ENCODE results near the gene OR1F1.

The OR1F1 gene

GRCh38 chr16:3241761-3242160 is 53.8 kb downstream of the OR1F1 start:
- no peak for FAIRE-seq
- DNase-seq (ENCODE audit: insufficient read length, low spot score): no peak
- TF ChIP-seq TAF1 (IDR thresholded peaks at IDR 0.05; ENCODE audit: low read depth, low read length) (no peak), POLR2AphosphoS5 (IDR thresholded peaks at IDR 0.05; ENCODE audit: low read depth, low read length) (no peak)

GRCh38 chr16:3242709-3243108 is 54.7 kb downstream of the OR1F1 start:
- FAIRE-seq (no peak), DNase-seq (ENCODE audit: insufficient read length, low spot score) (no peak)
- TF ChIP-seq PAX5 (IDR thresholded peaks at IDR 0.05; ENCODE audit: insufficient read depth, low read length, severe bottlenecking) (no peak), POLR2A (IDR thresholded peaks at IDR 0.05; ENCODE audit: low read depth, low read length) (no peak), POU2F2 (IDR thresholded peaks at IDR 0.05; ENCODE audit: low read depth, low read length) (no peak), TAF1 (IDR thresholded peaks at IDR 0.05; ENCODE audit: low read depth, low read length) (no peak), SPI1 (IDR thresholded peaks at IDR 0.05; ENCODE audit: low read depth, low read length) (no peak), POLR2AphosphoS5 (IDR thresholded peaks at IDR 0.05; ENCODE audit: low read depth, low read length) (no peak)

DNA sequence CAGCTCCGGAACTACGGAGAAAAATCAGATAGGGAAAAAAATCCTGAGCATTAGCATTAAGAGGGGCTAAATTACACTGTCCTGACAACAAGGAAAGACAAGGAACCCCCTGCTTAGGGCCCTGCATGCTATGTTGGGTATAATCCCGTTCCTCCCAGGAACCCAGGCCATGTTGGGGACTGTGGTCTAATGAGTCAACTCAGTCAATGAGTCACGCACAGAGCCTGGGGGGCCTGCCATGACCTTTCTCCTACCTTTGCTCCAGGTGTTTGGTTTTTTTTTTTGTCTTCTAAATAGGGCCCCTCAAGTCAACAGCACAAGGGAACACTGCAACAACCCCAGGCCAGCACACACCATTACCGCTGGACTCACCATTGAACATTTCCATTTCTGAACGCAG is 55.9 kb downstream of the OR1F1 start:
- DNase-seq (ENCODE audit: insufficient read length, low spot score): no peak
- no peak for FAIRE-seq
- no peak for TF ChIP-seq POLR2A (IDR thresholded peaks at IDR 0.05; ENCODE audit: low read depth, low read length)
- TF ChIP-seq PAX5 (IDR thresholded peaks at IDR 0.05; ENCODE audit: insufficient read depth, low read length, severe bottlenecking): no peak
- no peak for TF ChIP-seq SPI1 (IDR thresholded peaks at IDR 0.05; ENCODE audit: low read depth, low read length)
- TF ChIP-seq POU2F2 (IDR thresholded peaks at IDR 0.05; ENCODE audit: low read depth, low read length): no peak
- TF ChIP-seq TAF1 (IDR thresholded peaks at IDR 0.05; ENCODE audit: low read depth, low read length): no peak
- no peak for TF ChIP-seq POLR2AphosphoS5 (IDR thresholded peaks at IDR 0.05; ENCODE audit: low read depth, low read length)

GRCh38 chr16:3246002-3246401 is 58.0 kb downstream of the OR1F1 start:
- no peak for FAIRE-seq
- DNase-seq (ENCODE audit: insufficient read length, low spot score): no peak
- TF ChIP-seq SPI1 (IDR thresholded peaks at IDR 0.05; ENCODE audit: low read depth, low read length) (no peak), TAF1 (IDR thresholded peaks at IDR 0.05; ENCODE audit: low read depth, low read length) (no peak), POU2F2 (IDR thresholded peaks at IDR 0.05; ENCODE audit: low read depth, low read length) (no peak), PAX5 (IDR thresholded peaks at IDR 0.05; ENCODE audit: insufficient read depth, low read length, severe bottlenecking) (no peak), POLR2A (IDR thresholded peaks at IDR 0.05; ENCODE audit: low read depth, low read length) (no peak), POLR2AphosphoS5 (IDR thresholded peaks at IDR 0.05; ENCODE audit: low read depth, low read length) (no peak)

GRCh38 chr16:3246876-3247275 is 58.9 kb downstream of the OR1F1 start:
- DNase-seq (ENCODE audit: insufficient read length, low spot score) (no peak), FAIRE-seq (no peak)
- TF ChIP-seq PAX5 (IDR thresholded peaks at IDR 0.05; ENCODE audit: insufficient read depth, low read length, severe bottlenecking) (no peak), SPI1 (IDR thresholded peaks at IDR 0.05; ENCODE audit: low read depth, low read length) (no peak), POU2F2 (IDR thresholded peaks at IDR 0.05; ENCODE audit: low read depth, low read length) (no peak), POLR2AphosphoS5 (IDR thresholded peaks at IDR 0.05; ENCODE audit: low read depth, low read length) (no peak), TAF1 (IDR thresholded peaks at IDR 0.05; ENCODE audit: low read depth, low read length) (no peak), POLR2A (IDR thresholded peaks at IDR 0.05; ENCODE audit: low read depth, low read length) (no peak)

GRCh38 chr16:3248596-3248995 is 60.6 kb downstream of the OR1F1 start:
- FAIRE-seq (no peak), DNase-seq (ENCODE audit: insufficient read length, low spot score) (no peak)
- TF ChIP-seq POU2F2 (IDR thresholded peaks at IDR 0.05; ENCODE audit: low read depth, low read length) (no peak), TAF1 (IDR thresholded peaks at IDR 0.05; ENCODE audit: low read depth, low read length) (no peak), POLR2A (IDR thresholded peaks at IDR 0.05; ENCODE audit: low read depth, low read length) (no peak), POLR2AphosphoS5 (IDR thresholded peaks at IDR 0.05; ENCODE audit: low read depth, low read length) (no peak), SPI1 (IDR thresholded peaks at IDR 0.05; ENCODE audit: low read depth, low read length) (no peak), PAX5 (IDR thresholded peaks at IDR 0.05; ENCODE audit: insufficient read depth, low read length, severe bottlenecking) (no peak)

DNA sequence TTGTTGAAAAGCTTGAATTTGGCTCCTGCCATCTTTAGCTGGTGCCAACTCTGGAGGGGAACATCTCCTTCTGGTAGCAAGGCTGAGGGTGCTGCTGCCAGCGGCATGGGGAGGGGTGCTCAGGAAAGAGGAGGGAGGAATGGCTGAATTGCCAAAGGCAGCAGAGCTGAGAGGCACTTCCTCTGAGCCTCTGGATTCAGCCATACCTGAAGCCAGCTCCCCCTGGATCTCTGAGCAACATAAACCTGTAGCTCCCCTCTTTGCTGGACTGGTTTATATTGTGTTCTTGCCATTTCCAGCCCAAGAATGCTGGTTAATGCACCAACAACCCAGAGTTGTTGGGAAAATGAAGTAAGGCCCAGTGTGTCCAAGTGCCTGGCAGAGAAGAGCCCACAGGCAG is 61.0 kb downstream of the OR1F1 start:
- DNase-seq (ENCODE audit: insufficient read length, low spot score) (no peak), FAIRE-seq (no peak)

DNA sequence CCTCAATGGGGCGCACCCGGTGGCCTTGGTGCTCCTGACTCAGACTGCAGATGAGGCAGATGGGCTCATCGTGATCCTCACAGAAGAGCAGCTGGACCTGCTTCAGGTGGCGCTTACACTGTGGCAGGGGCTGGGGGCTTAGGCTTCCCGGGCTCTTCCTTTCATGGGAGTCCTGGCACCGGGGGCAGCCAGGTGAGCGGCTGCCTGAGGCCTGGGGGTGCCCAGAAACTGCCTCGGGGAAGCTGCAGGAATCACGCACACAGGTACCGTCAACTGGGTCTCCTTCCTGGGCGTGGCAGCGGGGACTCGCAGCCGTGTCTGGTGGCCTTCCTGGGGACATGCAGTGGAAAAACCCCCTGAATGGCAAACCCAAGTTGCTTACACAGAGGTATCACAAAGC is 61.4 kb downstream of the OR1F1 start:
- TF ChIP-seq TAF1 (IDR thresholded peaks at IDR 0.05; ENCODE audit: low read depth, low read length) (no peak), SPI1 (IDR thresholded peaks at IDR 0.05; ENCODE audit: low read depth, low read length) (no peak), POU2F2 (IDR thresholded peaks at IDR 0.05; ENCODE audit: low read depth, low read length) (no peak), POLR2AphosphoS5 (IDR thresholded peaks at IDR 0.05; ENCODE audit: low read depth, low read length) (no peak), POLR2A (IDR thresholded peaks at IDR 0.05; ENCODE audit: low read depth, low read length) (no peak), PAX5 (IDR thresholded peaks at IDR 0.05; ENCODE audit: insufficient read depth, low read length, severe bottlenecking) (no peak)
- DNase-seq (ENCODE audit: insufficient read length, low spot score) (no peak), FAIRE-seq (no peak)

More for the DNA sequence above, 61.0 kb downstream of the OR1F1 start:
- no peak for TF ChIP-seq SPI1 (IDR thresholded peaks at IDR 0.05; ENCODE audit: low read depth, low read length)
- TF ChIP-seq POU2F2 (IDR thresholded peaks at IDR 0.05; ENCODE audit: low read depth, low read length): no peak
- TF ChIP-seq PAX5 (IDR thresholded peaks at IDR 0.05; ENCODE audit: insufficient read depth, low read length, severe bottlenecking): no peak
- TF ChIP-seq POLR2AphosphoS5 (IDR thresholded peaks at IDR 0.05; ENCODE audit: low read depth, low read length): no peak
- TF ChIP-seq POLR2A (IDR thresholded peaks at IDR 0.05; ENCODE audit: low read depth, low read length): no peak
- TF ChIP-seq TAF1 (IDR thresholded peaks at IDR 0.05; ENCODE audit: low read depth, low read length): no peak

DNA sequence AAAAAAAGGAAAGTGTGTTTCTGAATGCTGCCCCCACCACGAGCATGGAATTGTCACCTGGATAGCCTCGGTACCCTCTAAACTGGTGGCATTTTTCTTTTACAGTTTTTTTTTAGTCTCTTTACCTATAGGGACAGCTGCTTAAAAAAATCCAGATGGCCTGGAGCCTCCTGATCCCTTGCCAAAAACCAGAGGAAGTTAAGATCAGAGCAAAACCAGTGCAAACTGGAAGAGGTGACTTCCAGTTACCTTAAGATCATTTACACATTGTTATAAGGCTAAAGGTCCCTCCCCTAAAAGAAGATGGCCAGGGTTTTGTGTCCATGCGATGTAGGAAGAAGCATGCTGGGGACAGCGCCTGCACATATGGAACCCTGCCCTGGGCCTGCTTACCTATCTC is 65.0 kb downstream of the OR1F1 start:
- DNase-seq (ENCODE audit: insufficient read length, low spot score) (no peak), FAIRE-seq (no peak)
- TF ChIP-seq POLR2AphosphoS5 (IDR thresholded peaks at IDR 0.05; ENCODE audit: low read depth, low read length): no peak
- no peak for TF ChIP-seq POLR2A (IDR thresholded peaks at IDR 0.05; ENCODE audit: low read depth, low read length)
- TF ChIP-seq TAF1 (IDR thresholded peaks at IDR 0.05; ENCODE audit: low read depth, low read length): no peak
- no peak for TF ChIP-seq PAX5 (IDR thresholded peaks at IDR 0.05; ENCODE audit: insufficient read depth, low read length, severe bottlenecking)
- no peak for TF ChIP-seq POU2F2 (IDR thresholded peaks at IDR 0.05; ENCODE audit: low read depth, low read length)
- TF ChIP-seq SPI1 (IDR thresholded peaks at IDR 0.05; ENCODE audit: low read depth, low read length): no peak

DNA sequence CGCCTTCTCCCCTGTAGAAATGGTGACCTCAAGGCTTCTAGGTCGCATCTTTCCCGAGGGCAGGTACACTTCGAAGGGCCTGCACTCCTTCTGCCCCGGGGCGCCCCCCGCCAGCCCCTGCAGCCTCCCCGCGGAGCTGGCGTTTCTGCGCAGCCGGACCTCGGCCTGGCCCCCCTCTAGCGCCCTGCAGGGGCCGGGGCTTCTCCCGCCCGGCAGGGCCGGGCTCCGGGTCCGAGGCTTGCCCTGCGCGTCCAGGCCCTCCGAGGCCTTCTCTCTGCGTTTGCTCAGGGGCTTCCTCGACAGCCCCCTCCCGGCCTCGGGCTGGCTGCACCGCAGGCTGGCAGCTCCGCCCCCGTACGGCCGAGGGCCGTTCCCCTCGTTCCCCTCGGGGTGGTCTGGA is 66.3 kb downstream of the OR1F1 start:
- no peak for FAIRE-seq
- DNase-seq (ENCODE audit: insufficient read length, low spot score): no peak
- TF ChIP-seq POLR2AphosphoS5 (IDR thresholded peaks at IDR 0.05; ENCODE audit: low read depth, low read length): no peak
- no peak for TF ChIP-seq POLR2A (IDR thresholded peaks at IDR 0.05; ENCODE audit: low read depth, low read length)
- no peak for TF ChIP-seq POU2F2 (IDR thresholded peaks at IDR 0.05; ENCODE audit: low read depth, low read length)
- TF ChIP-seq TAF1 (IDR thresholded peaks at IDR 0.05; ENCODE audit: low read depth, low read length): no peak
- no peak for TF ChIP-seq PAX5 (IDR thresholded peaks at IDR 0.05; ENCODE audit: insufficient read depth, low read length, severe bottlenecking)
- TF ChIP-seq SPI1 (IDR thresholded peaks at IDR 0.05; ENCODE audit: low read depth, low read length): no peak

Data from GM12891 (cell line).